Stomach (tissue), 9 donors: ENCODE results near the gene PAX5. TPM values are rescaled to one million over a fixed set of nuclear protein-coding genes. Genes with fewer than 3 reads are reported as not detected.

Experiments used
- DNase-seq, 2 donors: peaks; one replicate each; pipeline versions ENCODE4 v3.0.0 to v3.0.0-alpha.2; 2013 to 2019
- H3K27ac ChIP-seq, 5 donors: fragments of 200-600 bp in 4 of 5; sonication (generic) in 4 of 5; one replicate each; pipeline ENCODE4 v1.5.1; 2013 to 2019; ENCODE audit warnings: mild to moderate bottlenecking in 1 of 5, moderate library complexity in 1 of 5
- H3K27me3 ChIP-seq, 3 donors: fragments of 200-600 bp; sonication (generic); one replicate each; pipeline ENCODE4 v1.5.1; 2017 to 2019; ENCODE audit warnings: mixed run types in 1 of 3
- H3K36me3 ChIP-seq, 4 donors: fragments of 200-600 bp; sonication (generic); 1 replicate in 3 of 4; 2 replicates in 1 of 4; pipeline ENCODE4 v1.5.1; 2016 to 2019
- H3K4me1 ChIP-seq, 4 donors: fragments of 200-600 bp; sonication (generic); one replicate each; pipeline ENCODE4 v1.5.1; 2016 to 2019
- H3K4me3 ChIP-seq, 4 donors: fragments of 200-600 bp; sonication (generic) in 3 of 4; one replicate each; pipeline ENCODE4 v1.5.1; 2016 to 2019; ENCODE audit warnings: mild to moderate bottlenecking in 1 of 4
- H3K9me3 ChIP-seq, 4 donors: fragments of 200-600 bp; sonication (generic); one replicate each; pipeline ENCODE4 v1.5.1; 2016 to 2019
- EP300 ChIP-seq: sonication (generic); formaldehyde crosslinking; IDR thresholded peaks from one replicate; pipeline ENCODE4 v1.6.1; 2017; ENCODE audit warnings: antibody characterized with exemption
- POLR2A ChIP-seq, 4 donors: fragments of 450-650 bp; IDR thresholded peaks; one replicate each; pipeline ENCODE4 v1.6.1; 2016; ENCODE audit warnings: antibody characterized with exemption in 4 of 4, control low read depth in 2 of 4, mild to moderate bottlenecking in 1 of 4, moderate library complexity in 1 of 4
- POLR2AphosphoS5 ChIP-seq, 3 donors: sonication (generic); formaldehyde crosslinking; IDR thresholded peaks; one replicate each; pipeline ENCODE4 v1.6.1; 2016; ENCODE audit warnings: antibody characterized with exemption in 3 of 3
- WGBS, 5 donors: extraction: QIAGEN DNeasy Blood & Tissue Kit in 3 of 5; methylation state at CpG; one replicate each; pipeline versions ENCODE4 v1.1.5 to v1.1.7; 2013 to 2018; 5-methylcytosine and 5-hydroxymethylcytosine counted together
- intact Hi-C: fragments of 100-400 bp; cut with DNase I; formaldehyde crosslinking; loops from one replicate; pipeline ENCODE4 v1.15.1; 2023; ENCODE audit warnings: low total_unique reads
- polyA plus RNA-seq, 3 donors: library from polyadenylated mRNA; stranded (reverse); fragments of 200-250 nt; gene quantifications; one replicate each; pipeline ENCODE4 v1.2.3, GENCODE V29; 2013
- total RNA-seq, 5 donors: library from RNA; depleted of rRNA; stranded (reverse); fragments of >200 nt; gene quantifications; one replicate each; pipeline versions ENCODE4 v1.1.0 to v1.2.3, GENCODE V29; 2014 to 2016
- TF ChIP-seq, protein P1 (sequence below), 7 experiments: fragments of 450-650 bp in 4 of 7; fragments of 200-600 bp in 3 of 7; sonication (generic) in 3 of 7; IDR thresholded peaks; one replicate each; pipeline ENCODE4 v1.5.1; 2016 to 2019; ENCODE audit warnings: antibody characterized with exemption in 7 of 7, control low read depth in 2 of 7, mild to moderate bottlenecking in 1 of 7
- donor health status: healthy with polysubstance abuse.
- donor health status: Bipolar disorder and iron deficiency.
- donor health status: healthy.

The PAX5 gene
- total and polyA plus RNA-seq, 8 donors = 0.43 to 1.3 TPM; not detected in 6

DNA sequence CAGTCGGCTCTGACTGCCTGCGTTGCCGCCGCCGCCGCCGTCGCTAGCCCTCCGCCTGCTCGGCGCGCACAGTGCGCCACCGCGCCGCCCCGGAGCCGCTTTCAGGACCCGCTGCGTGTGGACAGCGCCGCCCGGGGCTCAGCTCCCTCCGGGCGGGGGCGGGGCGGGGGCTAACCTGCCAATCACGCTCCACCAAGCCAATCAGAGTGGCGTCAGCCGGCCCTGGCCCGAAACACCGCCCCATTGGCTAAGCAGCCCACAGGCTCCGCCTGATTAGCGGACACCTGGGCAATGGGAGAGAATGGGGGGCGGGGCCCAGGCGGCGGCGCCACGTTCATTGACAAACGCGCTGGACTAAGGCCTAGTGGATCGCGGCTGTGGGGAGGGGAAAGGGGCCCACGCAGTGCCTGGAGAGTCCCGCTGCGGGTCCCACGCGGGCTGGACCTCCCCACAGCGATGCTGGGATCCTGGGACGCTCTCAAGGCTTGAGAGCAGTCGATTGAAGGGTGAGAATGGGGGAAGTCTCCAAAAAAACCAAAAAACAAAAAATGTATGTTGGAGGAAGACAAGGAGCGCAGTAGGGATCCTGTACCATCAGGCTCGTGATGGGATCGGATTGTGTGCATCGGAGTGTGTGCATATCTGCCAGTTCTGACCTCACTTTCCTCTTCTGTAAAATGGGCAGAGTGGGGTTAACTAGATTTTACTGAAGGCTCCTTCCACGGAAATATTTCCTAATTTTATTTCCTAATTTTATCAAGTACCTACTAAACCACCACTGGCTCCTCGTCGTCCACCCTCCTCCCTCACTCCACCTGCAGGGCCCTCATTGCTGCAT is 6.3 kb downstream of the PAX5 start:
- no peak for TF ChIP-seq EP300
- TF ChIP-seq POLR2AphosphoS5 (IDR thresholded peaks at IDR 0.05) = peak in 1 of 3 donors; percentile 59
- TF ChIP-seq POLR2A (IDR thresholded peaks at IDR 0.05) = no peak
- Histone ChIP-seq H3K9me3 (peaks cover 0 to 13% (median 0%) of the 10 kb centered on the region in 4 donors), H3K27me3 (peaks cover 68 to 100% (median 100%) of the 10 kb centered on the region in 3 donors), H3K27ac (no peak overlapping the region), H3K4me3 (peak overlapping the region in 3 of 4 donors; percentile 27 to 51 (median 41)), H3K36me3 (no peaks in the 10 kb centered on the region), H3K4me1 (peaks cover 33 to 58% (median 50%) of the 10 kb centered on the region in 4 donors)
- intact Hi-C loops = no loop called here
- 1 to 6% (median 4%) methylated on average over 29 to 58 of the region's 58 CpGs for WGBS, 5 donors
- peak; percentile 83 to 97 for DNase-seq

DNA sequence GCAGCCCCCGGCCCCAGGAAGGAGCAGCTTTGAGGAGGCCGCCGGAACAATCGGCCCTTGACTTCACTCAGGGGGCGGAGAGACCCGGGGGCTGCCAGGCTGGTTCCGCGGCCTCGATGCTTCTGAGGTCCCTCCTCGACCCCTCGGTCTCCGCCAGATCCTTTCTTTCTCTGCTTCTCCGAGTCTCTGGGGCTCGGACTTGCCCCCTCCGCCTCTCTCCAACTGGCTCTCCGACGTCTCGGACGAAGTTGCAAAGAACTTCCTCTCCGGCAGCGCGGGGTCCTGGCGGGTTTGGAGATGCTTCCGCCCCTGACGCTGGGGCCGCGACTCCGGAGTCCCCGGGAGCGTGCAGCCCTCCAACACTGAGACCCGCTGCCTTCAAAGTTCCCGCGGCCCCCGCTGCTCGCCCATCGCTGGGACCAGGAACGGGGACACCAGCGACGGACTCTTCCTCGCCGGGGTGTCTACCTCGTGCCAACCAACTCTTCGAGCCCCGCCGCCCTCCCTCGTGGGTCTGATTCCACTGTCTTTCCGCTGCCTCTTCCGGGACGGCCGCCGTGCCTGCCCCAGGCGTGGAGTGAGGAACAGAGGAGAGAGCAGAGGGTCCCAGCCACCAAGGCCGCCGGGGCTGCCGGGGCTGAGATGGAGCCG is 7.0 kb downstream of the PAX5 start:
- Histone ChIP-seq H3K27ac (no peak overlapping the region), H3K9me3 (peaks cover 0 to 13% (median 0%) of the 10 kb centered on the region in 4 donors), H3K36me3 (no peaks in the 10 kb centered on the region), H3K4me1 (peaks cover 33 to 58% (median 50%) of the 10 kb centered on the region in 4 donors), H3K27me3 (peaks cover 61 to 100% (median 96%) of the 10 kb centered on the region in 3 donors), H3K4me3 (peak overlapping the region in 3 of 4 donors; percentile 27 to 51 (median 41))
- intact Hi-C loops = no loop called here
- 1 to 6% (median 3%) methylated on average over 23 to 56 of the region's 56 CpGs for WGBS, 5 donors
- TF ChIP-seq EP300 = no peak
- TF ChIP-seq, protein P1, sequence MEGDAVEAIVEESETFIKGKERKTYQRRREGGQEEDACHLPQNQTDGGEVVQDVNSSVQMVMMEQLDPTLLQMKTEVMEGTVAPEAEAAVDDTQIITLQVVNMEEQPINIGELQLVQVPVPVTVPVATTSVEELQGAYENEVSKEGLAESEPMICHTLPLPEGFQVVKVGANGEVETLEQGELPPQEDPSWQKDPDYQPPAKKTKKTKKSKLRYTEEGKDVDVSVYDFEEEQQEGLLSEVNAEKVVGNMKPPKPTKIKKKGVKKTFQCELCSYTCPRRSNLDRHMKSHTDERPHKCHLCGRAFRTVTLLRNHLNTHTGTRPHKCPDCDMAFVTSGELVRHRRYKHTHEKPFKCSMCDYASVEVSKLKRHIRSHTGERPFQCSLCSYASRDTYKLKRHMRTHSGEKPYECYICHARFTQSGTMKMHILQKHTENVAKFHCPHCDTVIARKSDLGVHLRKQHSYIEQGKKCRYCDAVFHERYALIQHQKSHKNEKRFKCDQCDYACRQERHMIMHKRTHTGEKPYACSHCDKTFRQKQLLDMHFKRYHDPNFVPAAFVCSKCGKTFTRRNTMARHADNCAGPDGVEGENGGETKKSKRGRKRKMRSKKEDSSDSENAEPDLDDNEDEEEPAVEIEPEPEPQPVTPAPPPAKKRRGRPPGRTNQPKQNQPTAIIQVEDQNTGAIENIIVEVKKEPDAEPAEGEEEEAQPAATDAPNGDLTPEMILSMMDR (IDR thresholded peaks at IDR 0.05) = no peak
- no peak for TF ChIP-seq POLR2AphosphoS5 (IDR thresholded peaks at IDR 0.05)
- no peak for TF ChIP-seq POLR2A (IDR thresholded peaks at IDR 0.05)
- no peak for DNase-seq

DNA sequence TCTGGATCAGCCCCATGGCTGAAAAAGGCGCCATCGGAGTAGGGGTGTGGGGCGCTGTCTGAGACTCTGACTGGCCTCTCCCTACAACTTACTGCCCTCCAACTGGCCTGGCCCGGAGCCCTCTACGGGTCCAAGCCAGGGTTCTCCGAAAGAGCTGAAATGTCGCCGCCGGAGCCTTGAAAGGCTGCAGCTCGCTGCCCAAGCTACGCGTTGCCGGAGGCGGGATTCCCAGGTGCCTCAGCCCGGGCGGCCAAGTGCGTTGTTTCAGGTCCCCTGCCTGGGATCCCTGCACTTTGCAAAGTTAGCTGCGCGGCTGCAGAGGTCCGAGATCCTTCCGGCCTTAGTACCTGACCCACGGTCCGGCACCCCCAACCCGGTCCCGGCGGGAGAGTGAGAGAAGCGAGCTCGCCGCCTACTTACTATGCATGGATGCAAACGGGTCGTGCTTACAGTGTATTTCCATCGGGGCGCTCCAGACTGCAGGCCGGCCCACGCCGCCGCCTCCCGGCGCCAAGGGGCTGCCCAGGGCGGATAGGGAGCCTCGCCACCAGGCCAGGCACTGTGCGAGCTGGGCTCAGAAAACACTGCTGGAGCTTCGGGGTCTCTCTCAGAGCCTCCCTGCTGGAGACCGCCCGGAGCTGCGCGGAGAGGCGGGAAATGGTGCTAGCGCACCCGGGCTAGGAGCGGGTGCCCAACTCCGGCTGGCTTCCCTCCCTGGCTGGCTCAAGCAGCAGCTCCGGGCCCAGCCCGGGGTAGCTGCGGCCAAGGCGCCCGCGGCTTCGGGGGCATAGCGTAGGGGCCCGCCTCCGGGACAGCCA is 7.7 kb downstream of the PAX5 start:
- intact Hi-C loops = no loop called here
- Histone ChIP-seq H3K4me1 (peaks cover 33 to 58% (median 50%) of the 10 kb centered on the region in 4 donors), H3K36me3 (no peaks in the 10 kb centered on the region), H3K27ac (no peak overlapping the region), H3K27me3 (peaks cover 58 to 100% (median 88%) of the 10 kb centered on the region in 3 donors), H3K9me3 (peaks cover 0 to 13% (median 0%) of the 10 kb centered on the region in 4 donors), H3K4me3 (peak overlapping the region; percentile 27 to 51 (median 36))
- 2 to 7% (median 4%) methylated on average over 24 to 62 of the region's 62 CpGs for WGBS, 5 donors
- no peak for TF ChIP-seq POLR2A (IDR thresholded peaks at IDR 0.05)
- TF ChIP-seq, protein P1 (IDR thresholded peaks at IDR 0.05) = no peak
- no peak for DNase-seq

DNA sequence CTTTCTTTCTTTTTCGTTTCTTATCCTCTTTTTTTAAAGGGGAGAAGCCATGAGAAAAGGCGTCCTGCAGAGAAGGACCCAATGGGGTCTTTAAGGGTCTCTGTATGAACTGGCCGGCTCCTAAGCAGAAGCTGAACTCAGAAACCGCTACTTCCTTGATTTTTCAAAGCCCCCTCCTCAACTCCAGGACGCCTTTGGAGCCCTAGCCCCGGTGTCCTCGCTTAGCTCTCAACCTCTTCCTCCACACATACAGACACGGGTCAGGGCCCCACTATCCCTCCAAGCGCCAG is 8.3 kb downstream of the PAX5 start:
- intact Hi-C loops = no loop called here

More for the DNA sequence above, 8.3 kb downstream of the PAX5 start:
- WGBS, 5 donors = 2 to 5% (median 3%) methylated on average over 9 of the region's 9 CpGs
- no peaks in the 10 kb centered on the region for H3K36me3 ChIP-seq
- H3K27me3 ChIP-seq = peaks cover 58 to 100% (median 84%) of the 10 kb centered on the region in 3 donors
- peaks cover 33 to 58% (median 50%) of the 10 kb centered on the region in 4 donors for H3K4me1 ChIP-seq
- H3K4me3 ChIP-seq = peak overlapping the region; percentile 27 to 51 (median 36)
- TF ChIP-seq EP300 (no peak), POLR2A (IDR thresholded peaks at IDR 0.05) (no peak), POLR2AphosphoS5 (IDR thresholded peaks at IDR 0.05) (no peak)
- TF ChIP-seq, protein P1 (IDR thresholded peaks at IDR 0.05) = no peak
- no peak for DNase-seq
- no peak overlapping the region for H3K27ac ChIP-seq
- H3K9me3 ChIP-seq = peaks cover 0 to 13% (median 0%) of the 10 kb centered on the region in 4 donors
